LHCN-M2 (cell line): Measurements from ENCODE around the gene AEN. TPM values are rescaled to one million over a fixed set of nuclear protein-coding genes. Genes with fewer than 3 reads are reported as not detected.

ENCODE experiments used
- DNase-seq: peaks from one replicate; pipeline ENCODE4 v3.0.0-alpha.2; 2012; ENCODE audit warnings: low read depth
- total RNA-seq: library from RNA; depleted of rRNA; stranded (reverse); fragments of >200 nt; gene quantifications from 2 replicates; pipeline ENCODE4 v1.2.3, GENCODE V29; 2014

The AEN gene
- total RNA-seq, 1 experiment from 2014 or later = 82.2 TPM

- peak; percentile 29 for DNase-seq
Measured at GRCh38 chr15:88613074-88613944, 7.8 kb upstream of the AEN start.

GRCh38 chr15:88615303-88616107 lies 5.6 kb upstream of the AEN start:
- DNase-seq = no peak

DNA sequence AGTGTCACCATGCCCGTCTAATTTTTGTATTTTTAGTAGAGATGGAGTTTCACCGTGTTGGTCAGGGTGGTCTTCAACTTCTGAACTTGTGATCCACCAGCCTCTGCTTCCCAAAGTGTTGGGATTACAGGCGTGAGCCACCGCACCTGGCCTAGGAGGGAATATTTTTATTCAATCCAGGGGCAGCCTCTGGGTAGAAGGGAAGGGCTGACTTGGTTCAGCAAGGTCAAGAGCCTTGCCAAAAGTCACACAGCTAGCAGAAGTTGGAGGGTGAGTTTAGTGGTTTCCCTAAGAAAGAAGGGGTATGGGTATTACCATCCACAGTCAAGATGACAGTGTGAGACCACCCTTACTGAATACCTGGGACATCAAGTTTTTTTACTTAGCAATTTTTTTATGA lies 4.9 kb upstream of the AEN start:
- no peak for DNase-seq

DNA sequence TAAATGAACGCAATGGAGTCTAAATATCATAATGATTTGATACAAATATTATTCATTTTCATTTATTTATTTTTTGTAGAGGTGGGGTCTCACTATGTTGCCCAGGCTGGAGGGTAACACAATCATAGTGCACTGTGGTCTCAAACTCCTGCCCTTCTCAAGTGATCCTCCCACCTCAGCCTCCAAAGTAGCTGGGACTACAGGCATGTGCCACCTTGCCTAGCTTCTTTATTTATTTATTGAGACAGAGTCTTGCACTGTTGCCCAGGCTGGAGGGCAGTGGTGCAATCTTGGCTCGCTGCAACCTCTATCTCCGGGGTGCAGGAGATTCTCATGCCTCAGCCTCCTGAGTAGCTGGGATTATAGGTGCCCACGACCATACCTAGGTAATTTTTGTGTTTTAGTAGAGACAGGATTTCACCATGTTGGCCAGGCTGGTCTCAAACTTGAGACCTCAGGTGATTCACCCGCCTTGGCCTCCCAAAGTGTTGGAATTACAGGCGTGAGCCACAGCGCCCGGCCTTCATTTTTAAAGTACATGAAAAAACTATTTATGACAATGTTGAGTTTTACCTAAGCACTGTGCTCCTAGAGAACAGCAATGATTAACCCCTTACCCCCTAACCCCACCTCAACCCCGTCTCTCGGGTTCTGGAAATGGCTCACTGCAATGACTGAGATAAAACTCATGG lies 4.0 kb upstream of the AEN start:
- no peak for DNase-seq

DNA sequence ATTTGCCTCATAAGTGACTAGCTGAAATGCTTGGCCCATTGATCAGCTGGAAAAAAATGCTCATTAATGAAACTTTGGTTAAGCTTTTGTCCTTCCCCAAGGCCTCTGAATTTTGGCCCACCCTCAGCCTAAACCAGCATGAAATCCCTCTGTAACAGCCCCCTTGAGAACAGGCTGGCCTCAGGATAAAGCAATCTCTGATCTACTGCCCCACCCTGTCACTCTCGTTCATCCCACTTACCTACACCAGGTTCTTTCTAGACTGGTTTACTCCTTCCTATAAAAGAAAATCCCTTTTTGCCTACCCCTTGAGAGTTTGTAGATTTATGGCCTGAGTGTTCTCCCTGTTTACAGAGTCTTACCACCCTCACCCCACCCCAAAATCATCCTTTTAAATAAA lies 3.4 kb upstream of the AEN start:
- no peak for DNase-seq

GRCh38 chr15:88618686-88619085 lies 2.5 kb upstream of the AEN start:
- no peak for DNase-seq

- no peak for DNase-seq
Measured at GRCh38 chr15:88619796-88620195, 1.3 kb upstream of the AEN start.

DNA sequence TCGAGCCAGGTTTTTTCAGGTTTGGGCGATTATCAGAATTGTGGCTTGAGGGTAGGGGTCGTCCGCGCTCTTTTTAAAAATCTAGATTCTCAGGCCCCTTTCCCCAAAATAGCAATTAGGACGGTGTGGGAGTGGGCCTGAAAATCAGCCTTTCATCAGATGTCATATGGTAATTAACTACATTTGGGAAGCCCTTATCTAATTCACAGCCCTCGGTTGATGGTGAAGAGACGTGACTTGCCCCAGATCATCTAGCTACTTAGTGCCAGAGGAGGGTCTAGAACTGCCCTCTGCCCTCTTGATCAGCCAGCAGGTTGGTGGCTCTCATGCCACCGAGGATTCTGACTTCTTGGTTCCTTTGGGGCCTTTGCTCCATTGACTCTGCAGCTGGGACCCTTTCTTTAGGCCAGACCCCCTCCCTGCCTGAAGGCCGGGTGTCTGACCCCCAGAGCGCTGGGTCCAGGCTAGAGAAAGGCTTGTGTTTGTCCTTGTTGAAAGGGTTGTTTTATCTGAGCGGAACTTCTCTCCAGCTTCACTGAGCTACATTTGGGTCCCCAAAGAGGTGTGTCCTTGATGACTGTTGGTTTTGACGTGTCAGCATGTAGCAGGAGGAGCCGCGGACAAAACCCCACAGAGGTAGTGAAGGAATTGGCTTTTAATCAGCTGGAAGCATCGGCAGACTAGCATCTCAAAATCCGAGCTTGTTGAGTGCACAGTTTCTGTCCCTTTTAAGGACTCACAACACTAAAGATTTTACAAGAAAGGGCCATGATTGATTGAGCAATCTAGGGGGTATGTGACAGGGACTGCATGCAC lies 857 bp downstream of the AEN start:
- peak; percentile 53 for DNase-seq

DNA sequence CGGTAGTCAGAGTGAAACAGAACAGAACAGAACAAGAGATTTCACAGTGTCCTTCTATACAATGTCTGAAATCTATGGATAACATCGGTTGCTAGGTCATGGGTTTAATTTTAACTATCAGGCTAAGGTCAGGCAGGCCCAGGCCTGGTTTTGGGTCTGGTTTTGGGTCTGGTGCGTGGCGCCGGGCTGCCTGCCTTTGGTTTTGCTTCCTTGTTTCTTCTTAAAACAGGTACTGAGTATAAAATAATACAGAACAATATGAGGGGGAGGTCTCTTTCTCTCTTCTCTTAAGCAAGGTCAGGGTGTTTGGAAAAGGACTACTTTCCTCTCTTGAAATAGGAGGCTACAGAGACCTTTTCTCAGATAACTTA lies 1.4 kb downstream of the AEN start:
- DNase-seq = no peak

GRCh38 chr15:88623061-88623460 lies 1.9 kb downstream of the AEN start:
- peak; percentile 84 for DNase-seq

- no peak for DNase-seq
Measured at GRCh38 chr15:88623632-88624031, 2.5 kb downstream of the AEN start.

- DNase-seq = no peak
Measured at GRCh38 chr15:88624156-88624970, 3.2 kb downstream of the AEN start.

DNA sequence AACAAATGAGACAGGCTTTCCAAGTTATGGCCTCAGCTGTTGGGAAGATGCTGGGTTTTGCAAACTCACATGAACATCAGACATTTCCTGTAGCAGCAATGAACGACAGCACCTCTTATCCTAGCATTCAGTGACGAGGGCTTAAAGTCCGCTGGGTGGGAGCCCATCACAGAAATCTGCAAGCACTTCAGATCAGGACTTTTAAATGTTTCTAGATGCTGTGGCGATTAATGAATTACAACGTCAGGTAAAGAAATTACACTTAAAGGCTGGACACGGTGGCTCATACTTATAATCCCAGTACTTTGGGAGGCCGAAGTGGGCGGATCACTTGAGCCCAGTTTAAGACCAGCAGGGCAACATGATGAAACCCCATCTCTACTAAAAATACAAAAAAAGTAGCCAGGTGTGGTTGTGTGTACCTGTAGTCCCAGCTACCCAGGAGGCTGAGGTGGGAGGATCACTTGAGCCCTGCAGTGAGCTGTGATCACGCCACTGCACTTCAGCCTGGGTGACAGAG lies 3.9 kb downstream of the AEN start:
- no peak for DNase-seq

DNA sequence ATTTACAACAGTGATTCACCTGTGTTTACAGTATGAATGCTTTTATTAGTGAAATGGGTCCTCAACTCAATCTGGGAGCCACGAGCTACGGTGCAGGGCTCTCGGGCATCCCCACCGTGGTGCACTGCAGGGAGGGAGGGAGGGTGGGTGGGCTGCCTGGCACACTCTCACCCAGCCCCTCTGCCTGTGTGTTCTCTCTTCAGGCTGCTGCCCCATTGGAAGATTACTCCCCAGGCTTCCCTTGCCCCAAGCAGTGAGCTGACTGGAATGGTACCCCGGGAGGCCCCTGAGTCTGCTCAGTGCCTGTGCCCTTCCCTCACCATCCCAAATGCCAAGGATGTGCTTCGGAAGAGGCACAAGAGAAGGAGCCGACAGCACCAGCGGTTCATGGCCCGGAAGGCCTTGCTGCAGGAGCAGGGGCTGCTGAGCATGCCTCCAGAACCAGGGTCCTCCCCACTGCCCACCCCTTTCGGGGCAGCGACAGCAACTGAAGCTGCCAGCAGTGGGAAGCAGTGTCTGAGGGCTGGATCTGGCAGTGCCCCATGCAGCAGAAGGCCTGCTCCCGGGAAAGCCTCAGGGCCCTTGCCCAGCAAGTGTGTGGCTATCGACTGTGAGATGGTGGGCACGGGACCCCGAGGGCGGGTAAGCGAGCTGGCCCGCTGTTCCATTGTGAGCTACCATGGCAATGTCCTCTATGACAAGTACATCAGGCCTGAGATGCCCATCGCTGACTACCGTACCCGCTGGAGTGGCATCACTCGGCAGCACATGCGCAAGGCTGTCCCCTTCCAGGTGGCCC lies 5.0 kb downstream of the AEN start:
- no peak for DNase-seq

GRCh38 chr15:88627463-88627862 lies 6.3 kb downstream of the AEN start:
- no peak for DNase-seq

GRCh38 chr15:88628018-88628654 lies 7.0 kb downstream of the AEN start:
- DNase-seq = no peak

GRCh38 chr15:88629071-88629470 lies 7.9 kb downstream of the AEN start:
- no peak for DNase-seq

- no peak for DNase-seq
Measured at GRCh38 chr15:88630141-88630721, 9.1 kb downstream of the AEN start.
